HEK293 (cell line): ENCODE results near the gene RNF115.
"Not testable (repeated sequence)": the region's sequence is repeated elsewhere in the genome, so short reads cannot be mapped to it uniquely, and the experiment has no call there.

Source experiments
- CTCF ChIP-seq: fragments of 450-650 bp; formaldehyde crosslinking; IDR thresholded peaks from 2 replicates; pipeline ENCODE4 v1.5.1; 2016; ENCODE audit warnings: missing biosample characterization, missing genetic modification characterization
- TCF7L2 ChIP-seq: IDR thresholded peaks from 2 replicates; pipeline ENCODE4 v1.6.1; 2011; ENCODE audit warnings: low read depth, mild to moderate bottlenecking, inconsistent platforms, low read length, moderate library complexity, borderline replicate concordance
- TRIM28 ChIP-seq: IDR thresholded peaks from 2 replicates; pipeline ENCODE4 v1.6.1; 2011; ENCODE audit warnings: low read length, control low read depth, borderline replicate concordance
- ZNF274 ChIP-seq, 2 experiments: fragments of 200-500 bp in 1 of 2; fragments of 450-650 bp in 1 of 2; sonication (Bioruptor generic) in 1 of 2; formaldehyde crosslinking in 1 of 2; IDR thresholded peaks; 2 replicates each; pipeline versions ENCODE4 v1.5.1 to v1.6.1; 2014 to 2016; ENCODE audit warnings: borderline replicate concordance in 1 of 2, inconsistent platforms in 1 of 2, low read length in 1 of 2, missing biosample characterization in 1 of 2, missing genetic modification characterization in 1 of 2
- ZNF654 ChIP-seq: fragments of 450-650 bp; formaldehyde crosslinking; IDR thresholded peaks from 2 replicates; pipeline ENCODE4 v1.5.1; 2016; ENCODE audit warnings: low read depth, missing biosample characterization, missing genetic modification characterization
- ZNF670 ChIP-seq: fragments of 450-650 bp; formaldehyde crosslinking; IDR thresholded peaks from 2 replicates; pipeline ENCODE4 v1.5.1; 2016; ENCODE audit warnings: missing biosample characterization, missing genetic modification characterization, low read depth
- TF ChIP-seq, protein P1 (sequence below): fragments of 450-650 bp; formaldehyde crosslinking; IDR thresholded peaks from 2 replicates; pipeline ENCODE4 v1.5.1; 2016; ENCODE audit warnings: missing biosample characterization, missing genetic modification characterization

DNA sequence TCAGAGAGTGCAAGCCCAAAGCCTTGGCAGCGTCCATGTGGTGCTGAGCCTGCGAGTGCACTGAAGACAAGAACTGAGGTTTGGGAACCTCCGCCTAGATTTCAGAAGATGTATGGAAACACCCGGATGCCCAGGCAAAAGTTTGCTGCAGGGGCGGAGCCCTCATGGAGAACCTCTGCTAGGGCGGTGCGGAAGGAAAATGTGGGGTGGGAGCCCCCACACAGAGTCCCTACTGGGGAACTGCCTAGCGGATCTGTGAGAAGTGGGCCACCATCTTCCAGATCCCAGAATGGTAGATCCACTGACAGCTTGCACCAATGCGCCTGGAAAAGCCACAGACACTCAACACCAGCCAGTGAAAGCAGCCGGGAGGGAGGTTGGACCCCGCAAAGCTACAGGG, 62.4 kb downstream of the RNF115 start:
- TF ChIP-seq CTCF; TRIM28; TCF7L2; ZNF670 (tag by site-specific recombination); ZNF654 (tag by site-specific recombination); ZNF274 (IDR thresholded peaks at IDR 0.05; ENCODE audit: low read length); ZNF274 (tag by site-specific recombination; IDR thresholded peaks at IDR 0.05; ENCODE audit: borderline replicate concordance): not testable (repeated sequence)
- TF ChIP-seq, protein P1, sequence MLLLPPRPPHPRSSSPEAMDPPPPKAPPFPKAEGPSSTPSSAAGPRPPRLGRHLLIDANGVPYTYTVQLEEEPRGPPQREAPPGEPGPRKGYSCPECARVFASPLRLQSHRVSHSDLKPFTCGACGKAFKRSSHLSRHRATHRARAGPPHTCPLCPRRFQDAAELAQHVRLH (tag by site-specific recombination), result not testable (repeated sequence)
